Measurements from ENCODE around the gene PLET1.

Gene PLET1

DNA sequence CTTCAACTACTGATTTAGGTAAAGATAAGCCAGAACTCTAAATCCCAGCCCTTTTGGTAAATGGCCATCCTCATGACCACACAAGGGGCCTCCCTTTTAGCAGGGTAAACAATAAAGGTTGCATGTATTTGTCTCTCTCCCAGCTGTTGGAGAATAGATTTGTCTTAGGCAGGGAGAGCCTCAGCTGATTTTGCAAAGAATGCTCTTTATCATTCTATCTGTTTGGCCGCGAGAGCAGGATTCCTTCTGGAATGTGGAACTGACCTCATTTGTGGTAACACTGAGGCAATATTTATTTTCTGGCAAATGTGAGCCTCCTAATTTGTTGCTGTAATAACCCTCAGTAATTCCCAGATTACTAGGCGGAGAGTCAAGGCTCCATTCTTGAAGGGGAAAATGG, 19.2 kb downstream of the PLET1 start:
- peak; percentile 41 for DNase-seq (ENCODE audit: low spot score)

- no peak for DNase-seq (ENCODE audit: low spot score)
These were observed 22.6 kb downstream of the PLET1 start for GRCh38 chr11:112238041-112238440.

- no peak for DNase-seq (ENCODE audit: low spot score)
These were observed 23.2 kb downstream of the PLET1 start for GRCh38 chr11:112237451-112237850.

DNA sequence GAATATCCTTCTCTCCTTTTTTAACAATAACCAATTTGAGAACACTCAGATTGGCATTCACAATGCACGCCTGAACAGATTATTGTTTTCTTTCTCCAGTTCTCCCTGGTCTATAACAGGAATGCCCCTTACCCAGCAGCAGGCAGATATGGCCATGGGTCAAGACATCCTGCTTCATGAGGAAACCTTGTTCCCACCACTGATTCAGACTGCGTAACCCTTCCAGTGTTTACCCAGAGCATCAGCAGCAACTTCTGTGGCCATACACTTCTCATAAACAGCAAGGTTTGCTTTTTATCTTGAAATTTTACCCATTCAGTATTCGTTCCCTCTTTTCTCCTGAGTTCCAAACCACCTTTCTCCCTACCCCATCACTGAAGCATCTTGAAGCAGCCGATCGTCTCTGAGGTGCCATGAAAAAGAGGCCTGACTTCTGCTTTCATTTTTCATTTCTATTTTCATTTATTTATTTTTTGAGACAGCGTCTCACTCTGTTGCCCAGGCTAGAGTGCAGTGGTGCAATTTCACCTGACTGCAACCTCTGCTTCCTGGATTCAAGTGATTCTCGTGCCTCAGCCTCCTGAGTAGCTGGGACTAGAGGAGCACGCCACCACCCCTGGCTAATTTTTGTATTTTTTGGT, 24.8 kb downstream of the PLET1 start:
- DNase-seq (ENCODE audit: low spot score) = no peak

DNA sequence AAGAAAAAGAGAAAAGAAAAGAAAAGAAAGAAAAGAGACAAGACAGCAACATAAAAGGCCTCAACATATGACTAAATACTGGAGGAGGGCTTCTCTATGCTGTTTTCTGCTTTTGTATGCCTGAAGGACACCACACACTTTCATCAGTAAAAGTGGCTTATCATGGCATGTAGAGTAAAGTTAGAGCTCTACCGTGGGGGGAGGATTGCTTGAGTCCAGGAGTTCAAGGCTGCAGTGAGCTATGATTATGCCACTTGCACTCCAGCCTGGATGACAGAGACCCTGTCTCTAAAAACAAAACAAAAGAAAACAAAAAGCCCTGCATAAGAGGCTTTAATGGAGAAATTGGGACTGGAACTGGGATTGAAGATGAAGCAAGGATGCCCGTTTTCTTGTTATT, 28.7 kb downstream of the PLET1 start:
- DNase-seq (ENCODE audit: low spot score) = no peak

- peak; percentile 79 for DNase-seq (ENCODE audit: low spot score)
These were observed 30.8 kb downstream of the PLET1 start for GRCh38 chr11:112229746-112230433.

DNA sequence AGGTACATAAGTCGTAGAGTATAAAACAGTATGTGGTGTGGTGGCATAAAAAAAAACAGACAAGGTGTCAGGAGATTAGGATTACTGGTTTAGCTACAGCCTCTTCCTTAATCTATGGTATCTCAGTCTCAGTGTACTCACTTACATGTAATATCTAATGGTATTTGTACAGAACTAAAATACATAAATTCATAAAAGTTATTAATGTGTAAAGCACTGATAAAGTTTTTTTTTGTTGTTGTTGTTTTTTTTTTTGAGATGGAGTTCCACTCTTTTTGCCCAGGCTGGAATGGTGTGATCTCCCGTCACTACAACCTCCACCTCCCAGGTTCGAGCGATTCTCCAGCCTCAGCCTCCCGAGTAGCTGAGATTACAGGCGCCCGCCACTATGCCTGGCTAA, 31.5 kb downstream of the PLET1 start:
- no peak for DNase-seq (ENCODE audit: low spot score)

GRCh38 chr11:112228706-112229105, 32.0 kb downstream of the PLET1 start:
- DNase-seq (ENCODE audit: low spot score) = no peak

DNA sequence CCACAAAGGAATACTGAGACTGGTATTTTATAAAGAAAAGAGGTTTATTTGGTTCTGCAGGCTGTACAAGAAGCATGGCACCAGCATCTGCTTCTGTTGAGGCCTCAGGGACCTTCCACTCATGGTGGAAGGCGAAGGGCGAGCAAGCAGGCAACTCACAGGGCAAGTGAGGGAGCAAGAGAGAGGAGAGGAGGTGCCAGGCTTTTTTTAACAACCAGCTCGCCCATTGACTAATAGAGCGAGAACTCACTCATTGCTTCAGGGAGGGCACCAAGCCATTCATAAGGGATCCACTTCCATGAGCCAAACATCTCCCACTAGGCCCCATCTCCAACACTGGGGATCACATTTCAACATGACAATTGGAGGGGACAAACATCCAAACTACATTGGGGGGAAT, 33.2 kb downstream of the PLET1 start:
- no peak for DNase-seq (ENCODE audit: low spot score)

DNA sequence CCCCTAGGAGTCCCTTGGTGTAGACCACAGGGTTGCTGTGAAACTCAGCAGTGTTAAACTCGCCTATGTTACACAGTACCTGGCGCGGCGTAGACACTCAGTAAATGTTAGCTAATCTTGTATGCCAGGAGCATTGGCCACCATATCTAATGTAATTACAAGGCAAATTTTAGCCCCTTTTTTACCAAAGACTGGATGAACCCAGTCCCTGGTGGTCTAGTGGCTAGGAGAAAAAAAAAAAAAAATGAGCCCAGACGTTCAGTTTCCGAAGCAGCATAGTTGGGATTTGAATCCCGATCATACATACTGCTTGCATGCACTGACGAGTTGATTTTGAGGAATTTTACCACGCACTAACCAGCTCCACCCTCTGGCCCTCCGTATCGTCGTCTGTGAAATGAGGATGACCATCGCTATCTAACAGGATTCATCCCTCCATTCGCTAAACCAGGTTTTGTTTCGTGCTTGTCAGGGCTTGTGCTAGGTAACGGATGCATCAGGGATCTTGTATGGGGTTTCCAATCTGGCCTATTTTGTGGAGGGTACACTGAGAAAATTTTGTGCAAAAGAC, 33.7 kb downstream of the PLET1 start:
- peak; percentile 32 for DNase-seq (ENCODE audit: low spot score)

DNA sequence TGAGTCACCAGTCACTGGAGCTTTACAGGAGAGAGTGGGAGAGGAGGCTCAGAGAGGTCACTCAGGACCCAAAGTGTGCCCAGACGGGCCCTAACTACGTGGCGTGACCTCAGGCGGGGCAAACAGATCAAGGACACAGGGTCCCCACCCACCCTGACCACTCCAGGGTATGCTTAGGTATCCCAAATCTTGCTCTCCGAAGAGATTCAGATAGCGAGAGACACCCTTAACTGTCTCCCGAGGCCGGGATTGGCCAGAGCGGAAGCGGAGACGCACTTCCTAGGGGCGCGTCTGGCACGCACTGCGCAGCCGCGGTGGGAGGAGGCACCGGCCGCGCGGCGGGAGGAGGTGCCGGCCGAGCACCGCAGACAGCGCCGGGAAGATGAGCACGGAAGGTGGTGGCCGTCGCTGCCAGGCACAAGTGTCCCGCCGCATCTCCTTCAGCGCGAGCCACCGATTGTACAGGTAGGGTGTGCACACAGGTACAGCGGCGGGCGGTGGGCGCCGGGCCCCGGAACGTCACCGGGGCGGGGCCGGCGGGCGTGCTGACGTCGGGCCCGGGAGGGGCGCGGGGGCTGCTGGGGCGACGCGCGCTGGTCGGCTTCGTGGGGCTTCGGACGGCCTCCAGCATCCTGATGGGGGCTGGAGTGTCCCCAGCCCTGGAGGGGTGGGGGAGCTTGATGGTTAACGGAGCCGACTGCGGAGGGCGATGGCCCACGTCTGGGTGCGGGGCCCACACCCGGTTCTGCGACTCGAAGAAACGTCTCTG, 34.4 kb downstream of the PLET1 start, which contains the start of gene PTS:
TSS of gene PTS (plus strand) at position 367 of the 769 bp plus-strand sequence. CDS start at position 383, 16 bp downstream.
- DNase-seq (ENCODE audit: low spot score) = peak; percentile 98

GRCh38 chr11:112225753-112226061, 35.0 kb downstream of the PLET1 start:
- DNase-seq (ENCODE audit: low spot score) = no peak

DNA sequence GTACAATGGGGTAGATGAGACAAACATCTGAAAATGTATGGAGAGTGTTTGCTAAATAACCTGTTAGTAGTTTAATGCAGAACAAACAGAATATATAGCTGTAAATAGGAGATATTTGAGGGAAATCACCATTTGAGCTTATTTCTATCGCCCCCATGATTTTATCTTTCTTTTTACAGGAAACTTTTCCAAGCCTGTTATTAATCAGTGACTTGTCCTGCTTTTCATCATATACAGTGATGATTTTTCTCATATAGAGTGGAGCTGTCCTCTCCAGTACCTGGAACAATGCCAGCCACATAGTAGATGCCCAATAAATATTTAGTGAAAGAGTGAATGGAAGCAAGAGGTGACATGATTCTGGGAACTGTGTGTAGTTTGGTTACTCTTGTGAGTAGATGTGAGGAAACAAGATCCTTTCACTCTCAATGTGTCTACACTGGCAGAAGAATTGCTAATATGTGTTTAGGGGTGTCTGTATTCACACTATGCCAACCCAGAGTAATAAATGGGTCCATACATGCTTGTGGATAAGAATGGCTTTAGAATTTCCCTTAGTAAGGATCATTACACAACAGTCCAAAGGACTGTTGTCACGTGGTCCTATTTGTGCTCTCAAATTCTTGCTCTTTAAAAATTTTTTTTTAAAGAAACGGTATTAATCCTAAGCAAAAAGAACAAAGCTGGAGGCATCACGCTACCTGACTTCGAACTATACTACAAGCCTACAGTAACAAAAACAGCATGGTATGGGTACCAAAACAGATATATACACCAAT, 36.7 kb downstream of the PLET1 start:
- DNase-seq (ENCODE audit: low spot score) = no peak

GRCh38 chr11:112223121-112223520, 37.5 kb downstream of the PLET1 start:
- DNase-seq (ENCODE audit: low spot score) = no peak

DNA sequence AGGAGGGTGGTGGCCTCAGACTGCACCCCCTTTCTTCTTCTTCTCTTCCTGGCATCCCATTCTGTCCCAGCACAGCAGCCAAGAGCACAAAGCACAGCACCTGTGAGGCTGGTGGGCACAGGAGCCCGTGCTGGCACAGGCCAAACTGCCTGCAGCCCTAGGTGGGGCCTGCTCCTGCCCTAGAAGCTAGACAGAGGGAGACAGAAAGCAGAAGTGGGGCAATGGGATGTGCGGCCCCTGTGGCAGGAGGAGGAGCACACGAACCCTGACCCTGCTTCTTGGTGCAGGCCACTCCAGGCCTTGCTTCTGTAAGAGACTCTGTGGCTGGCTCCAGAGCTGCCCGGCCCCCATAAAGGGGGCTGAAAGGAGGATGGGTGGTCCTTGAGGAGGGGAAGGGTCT, 38.4 kb downstream of the PLET1 start:
- no peak for DNase-seq (ENCODE audit: low spot score)

GRCh38 chr11:112221274-112221835, 39.3 kb downstream of the PLET1 start:
- DNase-seq (ENCODE audit: low spot score) = no peak

DNA sequence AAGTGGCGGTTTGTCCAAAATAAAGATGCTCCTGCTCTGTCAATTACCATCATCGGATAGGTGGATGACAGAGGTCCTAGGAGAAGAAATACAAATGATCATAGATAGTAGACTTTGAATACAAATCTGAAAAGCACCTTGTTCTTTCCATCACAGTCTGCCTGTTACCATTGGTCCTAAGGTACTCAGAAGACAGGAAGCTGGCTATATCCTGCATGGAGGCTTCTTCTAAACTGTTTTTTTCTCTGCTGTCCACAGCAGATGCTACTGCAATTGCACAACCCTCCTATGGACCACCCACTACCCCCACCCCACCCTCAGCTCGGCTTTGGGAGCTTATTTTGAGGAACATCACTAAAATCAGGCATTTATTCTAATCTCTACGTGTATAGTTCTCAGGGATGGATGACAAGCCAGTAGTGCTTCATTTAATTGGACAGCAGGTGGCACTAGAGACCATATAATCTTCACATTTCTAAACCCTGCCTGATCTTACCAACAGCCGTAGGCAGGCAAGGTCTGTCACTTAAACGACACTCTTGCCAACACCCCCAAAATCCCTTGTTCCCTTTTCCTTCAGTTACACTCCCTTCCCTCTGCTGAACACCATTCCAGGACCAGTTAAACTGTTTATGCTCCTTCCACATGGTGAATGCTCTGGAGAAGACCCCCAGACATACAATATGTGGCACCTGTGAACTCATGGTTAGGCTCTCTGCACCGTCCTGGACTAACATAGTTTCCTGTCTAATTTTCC, 41.0 kb downstream of the PLET1 start:
- peak; percentile 74 for DNase-seq (ENCODE audit: low spot score)

DNA sequence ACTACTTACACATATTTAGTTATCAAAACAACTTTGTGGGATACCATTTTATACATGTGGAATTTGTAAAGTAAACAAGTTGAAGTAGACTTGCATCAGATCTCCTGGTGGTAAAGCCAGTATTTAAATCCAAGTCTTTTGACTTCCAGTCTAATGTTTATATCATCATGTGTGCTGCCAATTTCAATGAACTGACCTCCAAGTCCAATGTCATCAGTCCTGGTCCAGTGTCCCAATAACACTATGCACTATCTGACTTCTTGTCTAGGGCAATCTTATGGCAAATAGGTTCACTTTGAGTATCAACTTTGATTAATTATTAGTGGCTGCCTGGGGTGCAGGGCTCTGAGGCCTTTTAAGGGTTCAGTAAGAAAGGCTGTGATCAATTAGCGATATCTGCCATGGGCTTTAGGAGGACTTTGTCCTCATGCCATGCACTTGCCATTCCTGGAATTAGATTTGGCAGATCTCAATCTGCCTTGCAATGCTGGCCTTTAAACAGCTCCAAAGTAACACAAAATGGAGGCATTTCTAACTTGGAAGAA, 44.0 kb downstream of the PLET1 start:
- no peak for DNase-seq (ENCODE audit: low spot score)

GRCh38 chr11:112215621-112216020, 45.0 kb downstream of the PLET1 start:
- DNase-seq (ENCODE audit: low spot score) = no peak

- no peak for DNase-seq (ENCODE audit: low spot score)
These were observed 46.9 kb downstream of the PLET1 start for GRCh38 chr11:112213753-112214152.

GRCh38 chr11:112212710-112213109, 48.0 kb downstream of the PLET1 start:
- DNase-seq (ENCODE audit: low spot score) = no peak
